KOPT-K1 (cell line): ENCODE results near the gene PELI2.

Source experiments
- H3K27ac ChIP-seq: fragments of 200-600 bp; sonication (generic); 2 replicates; pipeline ENCODE4 v1.5.1; 2016; ENCODE audit warnings: antibody characterized with exemption, mild to moderate bottlenecking, low read depth, low read length; ENCODE audit not compliant: poor library complexity, severe bottlenecking
- H3K36me3 ChIP-seq: fragments of 200-600 bp; sonication (generic); 2 replicates; pipeline ENCODE4 v1.5.1; 2017; ENCODE audit warnings: antibody characterized with exemption, mild to moderate bottlenecking, low read length, moderate library complexity; ENCODE audit not compliant: insufficient read depth
- H3K9me3 ChIP-seq: fragments of 200-600 bp; sonication (generic); 2 replicates; pipeline ENCODE4 v1.5.1; 2017; ENCODE audit warnings: antibody characterized with exemption, low read length, mild to moderate bottlenecking; ENCODE audit not compliant: insufficient read depth, poor library complexity, severe bottlenecking

Gene PELI2

GRCh38 chr14:56313789-56314188 lies 195.6 kb downstream of the PELI2 start:
- peaks cover 6% of the 10 kb centered on the region for H3K9me3 ChIP-seq
- no peaks in the 10 kb centered on the region for H3K36me3 ChIP-seq
- H3K27ac ChIP-seq, result no peak overlapping the region

DNA sequence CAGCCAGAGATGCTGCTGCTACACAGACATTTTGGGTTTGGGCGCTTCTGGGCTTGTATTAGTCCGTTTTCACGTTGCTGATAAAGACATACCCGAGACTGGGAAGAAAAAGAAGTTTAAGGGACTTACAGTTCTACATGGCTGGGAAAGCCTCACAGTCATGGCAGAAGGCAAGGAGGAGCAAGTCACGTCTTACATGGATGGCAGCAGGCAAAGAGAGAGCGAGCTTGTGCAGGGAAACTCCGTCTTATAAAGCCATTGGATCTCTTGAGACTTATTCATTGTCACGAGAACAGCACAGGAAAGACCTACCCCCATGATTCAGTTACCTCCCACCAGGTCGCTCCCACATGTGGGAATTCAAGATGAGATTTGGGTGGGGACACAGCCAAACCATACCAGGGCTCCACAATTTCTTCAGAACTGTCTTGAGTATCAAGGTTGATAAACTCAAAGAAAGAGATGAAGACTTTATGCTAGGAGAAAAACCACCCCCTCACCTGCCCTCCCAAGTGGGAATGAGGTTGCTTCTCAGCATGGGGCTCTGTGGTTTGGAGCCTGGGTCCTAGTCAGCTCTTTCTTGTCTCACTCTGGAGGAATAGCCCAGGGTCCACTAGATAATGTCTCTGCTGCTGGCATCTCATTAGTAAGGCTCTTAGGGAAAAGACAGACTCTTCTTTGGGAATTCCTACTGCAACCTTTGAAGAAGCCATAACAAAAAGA lies 200.3 kb downstream of the PELI2 start:
- no peak overlapping the region for H3K27ac ChIP-seq
- no peaks in the 10 kb centered on the region for H3K36me3 ChIP-seq
- H3K9me3 ChIP-seq, result peaks cover 6% of the 10 kb centered on the region

- Histone ChIP-seq H3K9me3 (peaks cover 6% of the 10 kb centered on the region), H3K36me3 (no peaks in the 10 kb centered on the region), H3K27ac (no peak overlapping the region)
These were observed 203.7 kb downstream of the PELI2 start for GRCh38 chr14:56321861-56322260.

- peaks cover 6% of the 10 kb centered on the region for H3K9me3 ChIP-seq
These were observed 204.3 kb downstream of the PELI2 start for GRCh38 chr14:56322531-56322930.

GRCh38 chr14:56324454-56324853 lies 206.2 kb downstream of the PELI2 start:
- H3K9me3 ChIP-seq, result no peaks in the 10 kb centered on the region
- no peak overlapping the region for H3K27ac ChIP-seq
- H3K36me3 ChIP-seq, result no peaks in the 10 kb centered on the region

More at GRCh38 chr14:56322531-56322930, 204.3 kb downstream of the PELI2 start:
- Histone ChIP-seq H3K36me3 (no peaks in the 10 kb centered on the region), H3K27ac (no peak overlapping the region)

DNA sequence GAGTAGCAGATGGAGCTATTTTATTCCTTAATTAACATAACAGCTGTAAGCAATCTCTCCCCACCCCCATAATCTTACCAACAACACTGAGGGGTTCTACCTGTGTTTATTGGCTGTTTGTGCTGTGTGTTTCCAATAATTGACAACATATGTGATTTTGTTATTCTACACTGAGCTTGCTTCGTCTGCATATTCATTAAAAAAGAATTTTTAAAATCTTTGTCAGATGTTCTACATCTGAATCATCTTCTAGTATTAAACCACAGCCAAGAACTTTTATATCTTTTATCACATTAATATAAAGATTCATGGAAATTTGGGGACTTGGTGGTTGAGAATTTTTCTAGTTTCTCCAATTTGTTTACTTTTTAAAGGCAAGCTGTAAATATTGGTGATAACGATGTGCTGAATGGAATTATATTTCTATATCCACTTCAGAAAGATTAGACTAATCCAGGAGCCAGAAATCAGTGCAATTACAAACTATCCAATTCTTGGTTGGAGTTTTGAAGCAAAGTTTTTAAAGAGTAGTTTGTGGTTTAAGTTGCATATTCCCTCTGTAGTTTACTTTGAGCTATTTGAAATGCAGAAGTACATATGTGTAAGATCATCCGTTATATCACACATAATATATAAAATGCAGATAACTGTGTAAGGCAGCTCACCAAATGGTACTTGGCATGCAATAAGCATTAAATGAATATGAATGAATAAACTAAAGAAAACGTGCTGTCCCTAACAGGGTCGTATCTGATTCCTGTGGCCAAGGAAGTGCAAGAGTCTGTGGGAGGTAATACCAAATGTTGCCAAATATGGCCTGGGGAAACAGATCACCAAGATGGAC lies 206.9 kb downstream of the PELI2 start:
- Histone ChIP-seq H3K27ac (no peak overlapping the region), H3K9me3 (no peaks in the 10 kb centered on the region), H3K36me3 (no peaks in the 10 kb centered on the region)

DNA sequence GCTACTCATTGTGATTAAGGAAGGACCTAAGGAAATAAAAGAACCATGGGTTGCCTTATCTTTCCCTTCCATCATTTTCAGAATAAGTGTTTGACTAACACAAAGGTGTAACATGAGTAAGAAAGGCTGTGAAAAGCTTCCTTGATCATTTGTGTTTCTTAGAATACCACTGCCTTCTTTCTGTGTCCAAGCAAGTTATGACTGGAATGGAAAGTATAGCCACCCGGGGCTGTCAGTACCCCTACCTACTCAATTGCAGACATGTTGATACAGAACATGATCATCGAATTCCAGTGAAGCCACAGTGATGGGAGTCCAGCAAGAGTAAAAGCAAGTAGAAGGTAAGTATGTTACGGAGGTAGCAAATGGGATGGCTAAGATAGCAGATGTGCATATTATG lies 209.8 kb downstream of the PELI2 start:
- Histone ChIP-seq H3K36me3 (no peaks in the 10 kb centered on the region), H3K27ac (no peak overlapping the region), H3K9me3 (no peaks in the 10 kb centered on the region)

DNA sequence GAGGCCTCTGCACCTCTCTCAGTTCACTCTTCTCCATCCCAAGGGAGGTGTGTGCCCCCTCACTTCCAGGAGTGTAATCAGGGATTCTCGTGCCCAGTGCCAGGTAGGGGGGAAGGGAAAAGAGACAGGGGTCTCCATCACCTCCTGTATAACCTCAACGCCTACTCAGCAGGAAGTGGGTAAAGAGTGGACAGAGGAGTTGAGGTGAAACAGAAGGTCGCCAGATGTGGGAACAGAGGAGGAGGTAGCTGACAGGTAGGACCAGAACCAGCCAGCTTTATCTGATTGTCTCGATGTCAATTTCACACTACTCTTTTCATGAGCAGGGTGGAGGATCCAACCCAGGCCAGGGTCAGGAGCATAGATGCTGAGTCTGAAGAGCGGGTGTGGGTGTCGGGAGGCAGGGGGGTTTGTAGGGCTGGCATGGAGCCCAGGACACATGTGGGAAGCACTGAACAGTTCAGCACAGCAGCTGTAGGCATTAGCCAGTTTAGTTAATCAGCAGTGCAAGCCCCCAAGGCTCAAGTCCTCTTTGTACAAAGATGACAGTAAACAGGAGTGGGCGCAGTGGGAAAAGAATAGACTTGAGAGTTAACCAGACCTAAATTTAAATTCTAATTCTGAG lies 213.5 kb downstream of the PELI2 start:
- Histone ChIP-seq H3K36me3 (no peaks in the 10 kb centered on the region), H3K27ac (no peak overlapping the region), H3K9me3 (no peaks in the 10 kb centered on the region)

DNA sequence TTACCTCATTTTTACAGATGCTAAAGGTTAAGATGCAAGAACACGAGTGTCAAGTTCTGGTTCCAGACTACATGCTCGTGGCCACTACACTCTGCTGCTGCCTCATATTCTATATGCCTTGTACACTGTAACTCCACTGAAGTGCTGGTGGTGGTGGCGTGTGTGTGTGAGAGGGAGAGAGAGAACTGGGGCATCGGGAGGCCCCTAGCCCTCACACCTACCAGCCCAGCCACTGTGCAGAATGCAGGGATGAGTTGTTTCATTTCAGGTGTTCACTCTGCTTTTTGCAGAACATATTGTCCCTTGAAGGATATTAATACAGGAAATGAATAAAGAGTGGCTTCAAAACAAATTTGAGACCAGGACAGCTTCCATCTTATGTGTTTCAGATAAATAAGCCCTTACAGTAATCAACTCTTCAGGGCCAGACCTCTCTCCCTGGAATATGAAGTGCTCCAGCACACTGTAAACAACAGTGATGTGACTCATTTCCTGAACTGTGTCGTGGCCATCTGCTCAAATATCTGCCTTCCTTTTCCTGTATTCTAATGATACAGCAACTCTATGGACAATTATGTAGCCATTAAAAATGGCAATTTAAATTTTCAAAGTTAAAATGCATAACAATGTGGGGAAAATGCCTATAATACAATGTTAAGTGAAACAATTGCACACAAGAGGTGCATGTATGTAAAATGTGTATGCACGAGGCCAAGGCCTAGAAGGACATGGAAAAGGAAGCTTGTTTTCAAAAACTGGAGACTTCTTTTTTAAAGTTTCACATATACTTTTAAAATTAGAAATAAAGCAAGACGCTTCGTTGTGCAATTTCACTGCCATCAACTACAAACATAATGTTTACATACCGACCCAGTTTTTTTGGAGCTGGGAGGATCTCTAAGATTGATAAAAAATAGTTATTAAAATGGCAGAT lies 215.4 kb downstream of the PELI2 start:
- no peak overlapping the region for H3K27ac ChIP-seq
- H3K9me3 ChIP-seq, result no peaks in the 10 kb centered on the region
- no peaks in the 10 kb centered on the region for H3K36me3 ChIP-seq

GRCh38 chr14:56334458-56334857 lies 216.2 kb downstream of the PELI2 start:
- no peak overlapping the region for H3K27ac ChIP-seq
- no peaks in the 10 kb centered on the region for H3K9me3 ChIP-seq
- no peaks in the 10 kb centered on the region for H3K36me3 ChIP-seq

GRCh38 chr14:56338674-56339073 lies 220.5 kb downstream of the PELI2 start:
- no peaks in the 10 kb centered on the region for H3K36me3 ChIP-seq
- H3K9me3 ChIP-seq, result no peaks in the 10 kb centered on the region
- no peak overlapping the region for H3K27ac ChIP-seq

DNA sequence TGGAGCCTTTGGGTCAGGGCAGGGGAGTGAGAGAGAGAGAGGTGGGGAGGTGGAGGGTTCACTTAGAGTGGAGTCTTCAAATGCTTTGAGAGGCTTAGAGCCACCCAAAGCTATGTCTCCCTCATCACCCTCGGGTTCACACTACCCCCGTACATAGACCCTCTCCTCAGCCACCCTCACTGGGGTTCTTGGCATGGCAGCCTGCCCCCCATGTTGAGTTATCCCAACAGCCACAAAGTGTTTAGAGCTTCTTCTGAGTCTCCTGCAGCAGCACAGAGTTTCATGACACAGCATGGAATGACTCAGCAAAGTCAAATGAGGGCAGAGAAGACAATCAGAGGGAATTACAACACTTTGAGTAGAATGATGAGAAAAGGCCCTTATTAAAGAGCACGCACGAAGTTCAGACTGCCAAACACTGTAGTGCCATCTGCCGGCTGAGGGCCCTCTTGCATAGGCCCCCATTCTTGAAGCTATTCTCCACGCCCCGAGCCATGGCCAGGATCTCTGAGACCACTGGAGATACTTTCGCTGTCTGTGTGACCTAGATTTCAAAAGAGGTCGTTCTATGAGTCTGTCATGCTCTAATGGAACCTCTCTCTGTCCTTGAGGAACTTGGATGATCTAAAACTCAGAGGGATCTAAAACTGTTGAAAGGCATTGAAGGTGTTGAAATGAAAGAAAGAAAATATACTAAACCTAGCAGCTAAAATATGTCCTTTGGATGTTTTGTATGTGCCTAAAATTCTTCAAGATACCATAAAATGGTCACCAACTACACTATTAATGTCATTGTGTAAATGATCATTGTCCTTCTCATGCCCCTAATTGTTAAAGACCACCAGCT lies 221.9 kb downstream of the PELI2 start:
- Histone ChIP-seq H3K9me3 (no peaks in the 10 kb centered on the region), H3K36me3 (no peaks in the 10 kb centered on the region), H3K27ac (peak overlapping the region; percentile 46)

DNA sequence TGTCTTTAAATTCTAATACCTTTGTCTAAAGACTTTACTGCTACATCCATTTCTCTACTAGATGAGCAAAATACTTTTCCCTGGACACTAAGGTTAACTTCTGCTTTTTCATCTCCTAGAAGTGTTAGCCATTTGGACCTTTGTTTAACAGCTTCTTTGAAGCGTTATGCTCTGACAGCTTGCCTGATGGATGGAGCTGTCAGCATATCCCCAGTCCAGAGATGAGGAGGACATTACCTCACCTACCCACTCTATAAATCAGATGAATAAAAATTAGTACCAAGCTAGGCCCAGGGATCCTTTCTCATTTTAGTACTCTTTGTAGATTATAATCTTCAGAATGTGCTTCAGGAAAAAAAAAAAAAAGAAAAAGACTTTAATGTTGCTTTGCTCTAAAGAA lies 222.7 kb downstream of the PELI2 start:
- Histone ChIP-seq H3K36me3 (no peaks in the 10 kb centered on the region), H3K27ac (peak overlapping the region; percentile 64), H3K9me3 (no peaks in the 10 kb centered on the region)
